ENCODE data around the gene RPL37A. TPM values are rescaled to one million over a fixed set of nuclear protein-coding genes. Genes with fewer than 3 reads are reported as not detected.

Gene RPL37A
- total RNA-seq, 2 experiments from 2014 or later = 2,315 to 2,375 TPM

DNA sequence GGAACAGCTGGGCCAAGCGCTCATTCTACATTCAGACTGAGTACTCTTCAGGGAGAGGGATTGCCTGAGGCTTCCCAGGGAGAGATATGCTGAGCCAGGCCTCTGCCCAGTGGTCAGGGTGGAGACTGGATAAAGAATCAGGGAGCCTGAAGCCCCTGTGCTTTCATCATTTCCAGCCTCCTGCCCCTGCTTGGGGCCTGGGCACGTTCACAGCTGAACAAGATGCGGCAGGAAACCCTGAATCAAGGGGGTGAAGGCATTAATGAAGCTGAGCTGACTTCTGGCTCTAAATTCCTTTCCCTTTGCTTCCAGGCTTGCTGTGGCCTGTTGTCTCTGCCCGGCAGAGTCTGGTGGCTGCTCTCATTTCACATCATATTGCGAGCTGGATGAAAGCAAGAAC, 35.0 kb downstream of the RPL37A start:
- no peak for DNase-seq
- peaks cover 2% of the 10 kb centered on the region for H3K36me3 Mint-ChIP-seq
- POLR2A ChIA-PET = no interaction called here

DNA sequence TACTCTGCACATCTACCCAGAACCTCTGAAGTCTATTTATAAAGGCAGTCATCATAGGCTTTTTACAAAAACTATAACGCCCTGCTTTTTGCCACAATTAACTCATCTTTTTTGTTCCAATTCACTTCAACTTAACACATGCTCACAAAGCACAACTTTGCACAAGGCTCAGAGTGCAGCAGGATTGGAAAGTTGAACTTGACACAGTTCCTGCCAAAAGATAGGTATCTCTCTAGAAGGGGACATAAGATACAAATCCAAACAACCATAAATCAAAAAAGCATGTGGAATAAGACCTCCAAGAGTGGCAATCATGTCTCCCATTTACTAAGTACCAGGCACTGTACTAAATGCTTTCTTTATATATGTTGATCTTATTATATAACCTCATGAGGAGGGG, 36.2 kb downstream of the RPL37A start:
- no peak overlapping the region for H3K27ac Mint-ChIP-seq
- POLR2A ChIA-PET = no interaction called here
- H3K4me1 Mint-ChIP-seq = peaks cover 9% of the 10 kb centered on the region
- DNase-seq = no peak
- no peaks in the 10 kb centered on the region for H3K27me3 Mint-ChIP-seq
- H3K4me3 Mint-ChIP-seq = no peak overlapping the region
- H3K9me3 Mint-ChIP-seq = no peaks in the 10 kb centered on the region
- peaks cover 2% of the 10 kb centered on the region for H3K36me3 Mint-ChIP-seq
- no peak for ATAC-seq (ENCODE audit: low read depth)

More for the DNA sequence above, 35.0 kb downstream of the RPL37A start:
- no peak overlapping the region for H3K4me3 Mint-ChIP-seq
- H3K9me3 Mint-ChIP-seq = no peaks in the 10 kb centered on the region
- no peak for ATAC-seq (ENCODE audit: low read depth)
- no peak overlapping the region for H3K27ac Mint-ChIP-seq
- H3K4me1 Mint-ChIP-seq = peaks cover 9% of the 10 kb centered on the region
- H3K27me3 Mint-ChIP-seq = no peaks in the 10 kb centered on the region

DNA sequence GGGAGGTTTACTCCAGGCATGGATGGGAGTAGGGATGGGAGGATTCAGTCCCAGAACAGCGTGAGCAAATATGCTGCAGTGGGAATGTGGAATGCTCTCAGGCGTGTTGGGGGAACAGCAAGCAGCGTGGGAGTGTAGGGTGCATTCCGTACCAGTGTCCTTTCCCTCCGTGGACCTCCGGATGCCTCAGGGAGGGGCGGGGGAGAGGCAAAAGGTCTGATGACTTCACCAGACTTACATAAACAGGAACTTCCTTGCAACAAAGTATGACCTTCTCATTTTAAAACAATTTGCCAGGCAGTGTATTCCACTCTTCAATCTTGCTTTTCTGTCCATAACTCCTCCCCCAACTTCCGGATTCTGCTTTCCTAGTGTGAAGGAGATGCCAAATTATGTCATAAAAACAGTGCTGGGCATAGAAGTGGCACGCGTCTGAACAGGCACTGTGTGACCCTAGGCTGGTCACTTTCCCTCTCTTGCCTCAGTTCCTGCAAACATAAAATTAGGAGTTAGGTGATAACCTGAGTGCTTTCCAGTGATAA, 36.9 kb downstream of the RPL37A start:
- Mint-ChIP-seq H3K4me3 (no peak overlapping the region), H3K9me3 (no peaks in the 10 kb centered on the region), H3K27ac (peak overlapping the region; percentile 57), H3K36me3 (peaks cover 2% of the 10 kb centered on the region), H3K27me3 (no peaks in the 10 kb centered on the region), H3K4me1 (peaks cover 11% of the 10 kb centered on the region)
- POLR2A ChIA-PET = no interaction called here
- ATAC-seq (ENCODE audit: low read depth) (peak; percentile 33), DNase-seq (no peak)

DNA sequence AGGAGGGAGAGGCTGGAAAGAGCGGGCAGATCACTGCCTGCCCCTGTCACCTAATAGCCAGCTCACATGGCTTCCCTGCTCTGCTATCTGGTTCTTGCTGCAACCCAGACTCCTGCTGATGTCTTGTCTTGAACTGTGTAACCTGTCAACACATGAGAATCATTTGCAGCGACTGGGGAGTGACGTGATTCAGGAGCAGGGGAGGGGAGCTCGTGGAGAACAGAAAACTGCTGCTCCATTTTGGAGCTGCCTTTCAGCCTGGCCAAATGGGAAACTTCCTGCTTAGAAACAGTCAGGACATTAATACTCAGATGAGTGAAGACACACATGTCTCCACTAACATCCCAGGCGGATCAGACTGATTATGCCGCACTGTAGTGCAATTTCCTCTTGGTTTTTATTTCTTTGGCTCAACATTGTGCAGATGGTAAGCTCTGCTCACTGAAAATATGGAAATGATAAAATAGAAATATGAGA, 38.1 kb downstream of the RPL37A start:
- Mint-ChIP-seq H3K4me3 (no peak overlapping the region), H3K4me1 (peaks cover 11% of the 10 kb centered on the region), H3K9me3 (no peaks in the 10 kb centered on the region), H3K27ac (no peak overlapping the region), H3K36me3 (peaks cover 2% of the 10 kb centered on the region), H3K27me3 (peaks cover 2% of the 10 kb centered on the region)
- ATAC-seq (ENCODE audit: low read depth) (no peak), DNase-seq (no peak)
- POLR2A ChIA-PET = no interaction called here

DNA sequence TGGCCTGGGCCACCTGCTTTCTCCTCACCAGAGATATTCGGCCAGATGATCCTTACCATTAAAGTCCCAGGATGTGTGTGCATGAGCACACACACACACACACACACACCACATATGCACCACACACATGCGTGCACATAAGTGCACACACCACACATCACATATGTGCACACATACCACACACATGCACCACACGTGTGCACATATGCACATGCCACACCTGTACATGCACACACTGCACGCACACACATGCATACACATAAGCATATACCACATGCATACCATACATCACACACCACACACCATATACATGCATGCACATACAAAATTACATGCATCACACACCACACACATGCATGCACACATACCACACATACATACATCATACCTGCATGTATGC, 38.7 kb downstream of the RPL37A start:
- ATAC-seq (ENCODE audit: low read depth) = no peak
- POLR2A ChIA-PET = no interaction called here
- Mint-ChIP-seq H3K4me3 (no peak overlapping the region), H3K27me3 (peaks cover 2% of the 10 kb centered on the region), H3K27ac (no peak overlapping the region), H3K4me1 (peaks cover 11% of the 10 kb centered on the region), H3K36me3 (peaks cover 2% of the 10 kb centered on the region), H3K9me3 (no peaks in the 10 kb centered on the region)
- no peak for DNase-seq

DNA sequence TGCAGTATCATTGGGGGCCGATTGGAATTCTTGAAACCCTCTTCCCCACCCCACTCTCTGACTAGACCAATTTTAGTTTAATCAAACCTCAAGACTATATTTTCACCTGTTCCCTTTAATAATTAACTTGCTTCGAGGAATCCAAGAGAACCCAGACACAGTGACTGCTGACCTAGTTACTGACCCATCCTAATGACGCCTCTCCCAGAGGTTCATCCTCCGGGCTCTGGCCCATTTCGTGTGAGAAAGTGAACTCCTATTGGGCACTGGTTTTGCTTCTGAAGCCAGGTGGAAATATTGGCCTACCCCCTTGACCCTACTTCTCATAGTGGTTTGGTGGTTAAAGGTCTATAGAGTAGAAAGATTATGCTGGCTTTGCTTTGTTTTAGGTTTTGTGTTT, 39.9 kb downstream of the RPL37A start:
- POLR2A ChIA-PET = no interaction called here
- no peaks in the 10 kb centered on the region for H3K9me3 Mint-ChIP-seq
- ATAC-seq (ENCODE audit: low read depth) = no peak
- no peak overlapping the region for H3K4me3 Mint-ChIP-seq
- no peak for DNase-seq
- H3K27ac Mint-ChIP-seq = no peak overlapping the region
- peaks cover 2% of the 10 kb centered on the region for H3K27me3 Mint-ChIP-seq
- H3K4me1 Mint-ChIP-seq = peaks cover 12% of the 10 kb centered on the region
- H3K36me3 Mint-ChIP-seq = peaks cover 2% of the 10 kb centered on the region

DNA sequence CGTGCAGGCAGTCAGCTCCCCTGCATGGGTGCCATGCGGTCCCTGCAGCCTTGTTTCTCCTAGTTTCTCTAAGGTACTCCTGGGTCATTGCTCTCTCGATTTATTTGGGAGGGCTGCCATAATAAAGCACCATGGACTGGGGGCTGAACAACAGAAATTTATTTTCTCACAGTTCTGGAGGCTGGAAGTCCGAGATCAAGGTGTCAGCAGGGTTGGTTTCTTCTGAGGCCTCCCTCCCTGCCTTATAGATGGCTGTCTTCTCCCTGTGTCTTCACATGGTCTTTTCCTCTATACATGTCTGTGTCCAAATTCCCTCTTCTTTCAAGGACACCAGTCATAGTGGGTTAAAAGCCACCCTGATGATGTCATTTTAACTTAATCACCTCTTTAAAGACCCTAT, 40.5 kb downstream of the RPL37A start:
- Mint-ChIP-seq H3K27ac (no peak overlapping the region), H3K4me3 (no peak overlapping the region), H3K36me3 (peaks cover 2% of the 10 kb centered on the region), H3K27me3 (peaks cover 2% of the 10 kb centered on the region), H3K4me1 (peaks cover 12% of the 10 kb centered on the region), H3K9me3 (no peaks in the 10 kb centered on the region)
- no peak for DNase-seq
- POLR2A ChIA-PET = no interaction called here
- ATAC-seq (ENCODE audit: low read depth) = no peak

DNA sequence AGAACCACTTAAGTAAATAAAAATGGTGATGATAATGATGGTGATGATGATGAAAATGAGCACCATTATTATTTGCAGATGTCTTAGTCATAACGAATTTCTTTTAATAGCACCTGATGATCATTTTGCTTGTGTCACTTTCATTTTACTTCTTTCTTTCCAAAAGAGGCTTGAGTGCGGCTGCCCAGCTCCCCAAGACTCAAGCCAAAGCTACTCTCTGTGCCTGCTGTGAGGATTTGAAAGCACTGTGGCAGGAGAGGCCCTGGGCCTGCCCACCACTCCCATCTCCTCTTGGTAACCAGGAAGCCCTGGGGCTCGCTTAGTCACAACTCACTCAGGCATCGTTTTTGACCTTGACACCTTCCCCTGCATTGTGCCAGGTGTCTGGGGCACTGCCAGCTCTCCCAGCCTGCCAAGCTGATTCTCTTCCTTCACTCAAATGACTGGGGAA, 41.2 kb downstream of the RPL37A start:
- H3K36me3 Mint-ChIP-seq = peaks cover 2% of the 10 kb centered on the region
- H3K4me3 Mint-ChIP-seq = no peak overlapping the region
- H3K9me3 Mint-ChIP-seq = no peaks in the 10 kb centered on the region
- DNase-seq (no peak), ATAC-seq (ENCODE audit: low read depth) (no peak)
- POLR2A ChIA-PET = no interaction called here
- H3K27me3 Mint-ChIP-seq = peaks cover 6% of the 10 kb centered on the region
- H3K27ac Mint-ChIP-seq = no peak overlapping the region
- H3K4me1 Mint-ChIP-seq = peaks cover 12% of the 10 kb centered on the region

DNA sequence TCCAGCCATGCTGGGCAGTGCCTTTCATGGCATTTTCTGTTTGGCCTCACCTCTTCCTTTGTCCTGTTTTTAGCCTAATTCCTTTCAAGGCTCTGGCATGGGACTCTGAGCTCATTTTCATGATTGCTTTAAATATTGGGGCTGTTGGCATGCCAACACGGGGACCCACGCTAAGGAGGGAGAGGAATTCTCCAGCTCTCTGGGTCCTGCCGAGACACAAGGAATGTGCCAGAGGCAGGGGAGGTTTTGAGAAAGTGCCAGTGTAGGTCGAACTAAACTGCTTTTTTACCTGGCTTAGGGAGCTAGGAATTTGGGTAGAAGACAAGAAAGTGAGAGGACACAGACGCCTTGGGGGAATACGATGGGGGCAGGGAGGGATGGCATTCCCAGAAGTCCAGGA, 42.3 kb downstream of the RPL37A start:
- Mint-ChIP-seq H3K4me1 (peaks cover 6% of the 10 kb centered on the region), H3K4me3 (no peak overlapping the region), H3K9me3 (no peaks in the 10 kb centered on the region), H3K27ac (no peak overlapping the region), H3K36me3 (peaks cover 2% of the 10 kb centered on the region), H3K27me3 (peaks cover 14% of the 10 kb centered on the region)
- ATAC-seq (ENCODE audit: low read depth) = no peak
- no peak for DNase-seq
- POLR2A ChIA-PET = no interaction called here

DNA sequence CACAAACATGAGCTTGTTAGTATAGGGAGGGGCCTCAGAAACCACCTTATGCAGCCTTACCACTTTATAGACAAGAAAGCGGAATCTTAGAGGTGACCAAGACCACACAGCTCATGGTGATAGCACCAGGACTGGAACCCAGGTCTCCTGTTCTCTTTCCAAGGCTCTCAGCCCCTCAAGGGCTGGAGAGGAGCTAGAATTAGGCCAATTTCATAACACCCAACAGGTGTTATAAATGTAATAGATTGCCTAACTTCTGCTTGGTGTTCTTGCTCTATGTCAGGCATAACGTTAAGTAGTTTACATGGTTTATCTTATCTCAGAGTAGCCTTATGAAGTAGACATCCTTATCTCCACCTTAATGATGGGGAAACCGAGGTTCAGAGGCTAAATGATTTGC, 42.9 kb downstream of the RPL37A start:
- DNase-seq (no peak), ATAC-seq (ENCODE audit: low read depth) (no peak)
- H3K27ac Mint-ChIP-seq = no peak overlapping the region
- POLR2A ChIA-PET = no interaction called here
- H3K27me3 Mint-ChIP-seq = peaks cover 14% of the 10 kb centered on the region
- peaks cover 2% of the 10 kb centered on the region for H3K36me3 Mint-ChIP-seq
- H3K4me3 Mint-ChIP-seq = no peak overlapping the region
- peaks cover 5% of the 10 kb centered on the region for H3K4me1 Mint-ChIP-seq
- H3K9me3 Mint-ChIP-seq = no peaks in the 10 kb centered on the region

DNA sequence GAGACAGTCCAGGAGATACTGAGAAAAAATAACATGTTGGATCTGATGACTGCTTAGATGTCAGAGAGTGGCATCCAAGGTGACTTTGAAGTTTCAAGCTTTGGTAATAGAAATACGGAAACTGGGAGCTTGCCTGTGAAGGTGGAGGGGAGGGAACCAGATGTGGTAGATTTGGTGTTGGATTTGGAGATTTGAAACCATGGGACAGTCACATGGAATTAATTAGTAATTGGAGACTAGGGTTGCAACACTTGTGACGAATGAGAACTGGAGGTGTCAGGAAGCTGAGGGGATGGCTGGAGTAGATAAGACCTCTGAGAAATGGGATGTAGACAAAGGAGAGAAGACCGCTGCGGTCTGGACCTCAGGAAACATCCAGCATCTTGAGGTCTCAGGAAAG, 46.7 kb downstream of the RPL37A start:
- Mint-ChIP-seq H3K27me3 (peaks cover 25% of the 10 kb centered on the region), H3K4me1 (peaks cover 1% of the 10 kb centered on the region), H3K4me3 (no peak overlapping the region), H3K27ac (no peak overlapping the region), H3K36me3 (no peaks in the 10 kb centered on the region), H3K9me3 (no peaks in the 10 kb centered on the region)
- ATAC-seq (ENCODE audit: low read depth) (no peak), DNase-seq (no peak)
- POLR2A ChIA-PET = no interaction called here

DNA sequence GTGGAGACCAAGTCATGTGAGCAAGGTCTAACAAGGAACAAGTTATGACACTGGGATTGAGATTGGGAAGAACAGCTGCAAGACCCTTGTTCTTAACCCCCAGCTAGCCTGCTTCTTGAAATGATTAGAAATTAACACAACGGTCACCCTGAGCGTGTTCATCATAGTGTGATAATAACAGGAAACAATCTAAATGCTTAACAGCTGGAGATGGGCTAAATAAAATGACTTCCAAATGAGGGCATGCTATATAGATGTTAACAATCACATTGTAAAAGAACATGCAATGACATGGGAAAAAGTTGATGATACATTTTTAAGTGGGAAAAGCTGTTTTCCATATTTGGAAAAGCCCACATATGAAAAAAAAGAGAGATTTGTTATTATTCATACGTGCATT, 47.6 kb downstream of the RPL37A start:
- no peaks in the 10 kb centered on the region for H3K36me3 Mint-ChIP-seq
- H3K4me3 Mint-ChIP-seq = no peak overlapping the region
- no peaks in the 10 kb centered on the region for H3K9me3 Mint-ChIP-seq
- peaks cover 1% of the 10 kb centered on the region for H3K4me1 Mint-ChIP-seq
- ATAC-seq (ENCODE audit: low read depth) (no peak), DNase-seq (no peak)
- no peak overlapping the region for H3K27ac Mint-ChIP-seq
- POLR2A ChIA-PET = no interaction called here
- peaks cover 25% of the 10 kb centered on the region for H3K27me3 Mint-ChIP-seq

DNA sequence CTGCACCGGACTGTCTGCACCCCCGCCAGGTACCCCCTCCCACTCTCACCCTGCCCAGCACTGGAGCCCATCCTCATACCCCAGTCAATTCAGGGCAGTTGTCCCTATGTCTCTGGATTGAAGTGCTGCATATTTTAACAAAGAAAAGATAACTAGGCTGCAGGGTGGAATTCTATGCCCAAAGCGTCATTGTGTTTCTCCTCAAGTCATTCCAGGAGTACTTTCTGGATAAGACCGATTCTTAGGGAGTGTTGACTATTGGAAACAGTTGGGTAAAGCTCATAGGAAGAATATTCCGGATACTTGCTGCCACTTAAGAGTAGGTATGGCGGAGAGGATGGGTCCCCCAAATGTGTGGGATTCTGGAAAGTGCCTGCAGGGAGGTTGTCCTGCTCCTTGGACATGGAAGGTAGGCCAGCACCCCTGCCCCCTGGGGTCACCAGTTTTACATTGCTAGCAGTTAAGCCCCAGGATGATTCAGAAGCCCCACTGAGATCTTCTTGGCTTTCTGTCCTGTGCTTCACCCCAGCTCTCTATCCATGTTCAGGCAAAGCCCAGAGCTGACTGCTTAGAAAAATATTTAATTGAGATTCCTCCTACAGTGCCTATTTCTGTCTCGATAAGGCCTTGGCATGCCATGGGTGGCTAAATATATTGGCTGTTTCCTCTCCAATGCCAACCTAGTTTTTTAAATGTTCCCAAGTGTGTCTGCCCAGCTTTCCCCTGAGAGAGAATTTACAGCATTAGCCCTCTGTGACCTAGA, 48.2 kb downstream of the RPL37A start:
- H3K27me3 Mint-ChIP-seq = peaks cover 25% of the 10 kb centered on the region
- H3K4me3 Mint-ChIP-seq = no peak overlapping the region
- ATAC-seq (ENCODE audit: low read depth) = no peak
- no peak overlapping the region for H3K27ac Mint-ChIP-seq
- no peaks in the 10 kb centered on the region for H3K36me3 Mint-ChIP-seq
- POLR2A ChIA-PET = no interaction called here
- no peak for DNase-seq
- peaks cover 1% of the 10 kb centered on the region for H3K4me1 Mint-ChIP-seq
- H3K9me3 Mint-ChIP-seq = no peaks in the 10 kb centered on the region

DNA sequence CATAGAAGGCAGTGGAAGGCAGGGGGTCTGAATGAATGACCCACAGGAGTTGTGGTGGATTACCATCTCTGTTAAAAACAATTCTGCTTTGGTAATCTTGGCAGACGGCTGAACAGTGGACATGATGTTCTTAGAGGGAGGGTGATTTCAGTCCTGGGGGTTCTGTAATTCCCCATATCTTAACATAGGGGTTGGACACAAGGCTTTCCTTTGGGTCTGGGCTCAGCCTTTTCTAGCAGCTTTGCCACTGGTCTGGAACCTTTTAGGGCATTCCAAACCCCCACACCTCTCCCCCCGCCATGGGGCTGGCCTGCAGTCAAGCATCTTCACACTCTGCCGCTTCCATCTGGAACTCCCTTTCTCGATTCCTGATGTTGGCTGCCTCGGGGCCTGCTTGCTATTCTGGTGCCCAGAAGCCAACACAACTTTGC, 50.3 kb downstream of the RPL37A start:
- no peak for DNase-seq
- POLR2A ChIA-PET = no interaction called here
- Mint-ChIP-seq H3K4me3 (no peak overlapping the region), H3K27me3 (peaks cover 25% of the 10 kb centered on the region), H3K36me3 (no peaks in the 10 kb centered on the region), H3K4me1 (no peaks in the 10 kb centered on the region), H3K27ac (no peak overlapping the region), H3K9me3 (no peaks in the 10 kb centered on the region)
- ATAC-seq (ENCODE audit: low read depth) = no peak
